Subcutaneous abdominal adipose tissue (tissue), 5 donors: ENCODE data around the gene KCNMA1.
A peak's percentile ranks its signal among the peaks of the same experiment; 100 is the strongest.

Source experiments
- H3K27ac ChIP-seq: one replicate; pipeline ENCODE4 v1.7.0; 2013; ENCODE audit warnings: low read depth, mild to moderate bottlenecking, inconsistent platforms, low read length, moderate library complexity
- H3K27me3 ChIP-seq, 5 donors: one replicate each; pipeline ENCODE4 v1.7.0; 2013; ENCODE audit warnings: low read length in 5 of 5, inconsistent platforms in 1 of 5; ENCODE audit not compliant: control insufficient read depth in 5 of 5, insufficient read depth in 4 of 5
- H3K36me3 ChIP-seq, 5 donors: one replicate each; pipeline ENCODE4 v1.7.0; 2013; ENCODE audit warnings: low read length in 5 of 5; ENCODE audit not compliant: control insufficient read depth in 5 of 5, insufficient read depth in 5 of 5
- H3K4me1 ChIP-seq, 5 donors: one replicate each; pipeline ENCODE4 v1.7.0; 2013; ENCODE audit warnings: low read length in 5 of 5, mild to moderate bottlenecking in 3 of 5, moderate library complexity in 1 of 5; ENCODE audit not compliant: control insufficient read depth in 5 of 5, insufficient read depth in 5 of 5
- H3K4me3 ChIP-seq, 5 donors: one replicate each; pipeline ENCODE4 v1.7.0; 2013; ENCODE audit warnings: low read length in 5 of 5, low read depth in 1 of 5
- H3K9ac ChIP-seq, 5 donors: one replicate each; pipeline ENCODE4 v1.7.0; 2013; ENCODE audit warnings: low read length in 5 of 5, mild to moderate bottlenecking in 4 of 5, moderate library complexity in 3 of 5
- H3K9me3 ChIP-seq, 5 donors: one replicate each; pipeline ENCODE4 v1.7.0; 2013; ENCODE audit warnings: low read length in 5 of 5; ENCODE audit not compliant: control insufficient read depth in 5 of 5
- donor health status: healthy.
- donor health status: healthy.
- donor health status: healthy.
- donor health status: healthy.
- donor health status: healthy.

KCNMA1 gene

DNA sequence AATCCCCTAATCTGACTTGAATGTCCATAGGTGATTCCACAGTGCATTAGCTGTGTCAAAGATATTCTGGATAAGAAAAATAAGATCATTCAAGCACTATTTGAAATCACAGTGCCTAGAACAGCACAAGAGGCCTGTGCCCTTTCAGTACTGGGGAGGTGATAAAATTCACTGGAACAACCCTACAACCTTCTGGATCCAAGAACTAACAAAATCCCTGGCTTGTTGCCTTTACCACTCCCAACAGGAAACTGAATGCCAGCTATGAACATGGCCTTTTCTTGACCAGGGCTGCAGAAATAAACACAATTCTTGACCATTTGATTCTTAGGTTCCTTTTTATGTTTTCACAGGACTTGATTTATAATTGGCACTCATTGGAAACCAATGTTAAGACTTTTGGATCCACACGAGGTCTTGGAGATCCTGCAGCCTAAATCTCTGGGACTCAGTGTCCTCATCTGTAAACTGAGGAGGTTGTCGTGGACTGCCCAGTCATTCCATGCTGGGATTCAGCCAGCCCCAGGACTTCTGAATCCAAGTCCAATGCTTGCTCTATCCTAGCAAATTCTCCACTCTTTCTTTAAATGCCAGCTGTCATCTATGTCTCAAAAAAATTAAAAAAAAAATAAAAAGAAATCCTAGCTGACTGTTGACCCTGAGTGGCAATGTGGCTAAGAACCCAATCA is 624.7 kb downstream of the KCNMA1 start:
- H3K9ac ChIP-seq = peak overlapping the region in 2 of 5 donors; percentile 38 to 53

DNA sequence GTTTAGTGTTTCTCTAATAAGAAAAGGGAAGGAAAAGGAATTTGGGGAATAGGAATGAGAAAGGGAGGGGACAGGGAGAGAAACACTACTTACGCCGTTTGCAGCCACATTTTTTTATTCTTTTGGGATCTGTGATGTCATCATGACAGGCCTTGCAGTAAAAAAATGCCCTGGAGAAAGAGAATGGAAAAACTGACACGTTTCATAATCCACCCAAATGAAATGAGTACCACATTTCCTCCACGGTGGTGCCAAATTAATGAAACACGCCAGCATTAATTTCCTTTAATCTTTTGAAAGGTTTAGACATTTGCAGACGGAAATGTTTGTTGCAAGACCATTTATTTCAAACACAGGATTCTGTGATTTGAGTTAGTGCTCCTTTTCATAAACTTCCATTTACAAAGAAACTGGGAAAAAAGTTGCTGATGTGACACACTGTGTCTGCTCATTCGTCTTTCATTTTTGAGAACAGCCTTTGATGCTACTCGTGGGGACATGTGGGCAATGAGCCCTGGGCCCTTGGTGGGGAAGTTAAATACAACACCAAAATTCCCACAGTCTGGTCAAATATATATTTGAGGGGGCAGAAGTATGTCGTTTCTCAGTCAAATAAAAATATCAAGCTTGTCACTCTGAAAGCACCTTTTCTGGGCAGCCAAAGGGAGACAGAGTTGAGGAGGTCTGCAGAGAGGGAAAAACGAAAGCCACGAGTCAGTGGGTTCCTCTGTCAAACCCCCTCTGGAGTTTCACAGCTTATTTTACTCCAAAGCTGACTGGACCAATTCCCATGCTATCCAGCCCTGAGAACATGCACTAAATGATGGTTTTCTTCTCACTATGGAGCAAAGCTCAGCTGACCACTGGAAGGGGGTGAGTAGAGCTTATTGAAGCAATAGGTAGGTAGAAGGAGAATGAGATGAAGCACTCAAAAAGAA is 625.5 kb downstream of the KCNMA1 start:
- peak overlapping the region; percentile 71 for H3K27ac ChIP-seq
- peak overlapping the region in 3 of 5 donors; percentile 9 to 53 (median 38) for H3K9ac ChIP-seq

More for the DNA sequence above, 624.7 kb downstream of the KCNMA1 start:
- Histone ChIP-seq H3K9me3 (no peaks in the 10 kb centered on the region), H3K27ac (peak overlapping the region; percentile 71), H3K4me1 (peaks cover 4 to 25% (median 20%) of the 10 kb centered on the region in 5 donors), H3K27me3 (no peaks in the 10 kb centered on the region), H3K36me3 (no peaks in the 10 kb centered on the region), H3K4me3 (no peak overlapping the region)

DNA sequence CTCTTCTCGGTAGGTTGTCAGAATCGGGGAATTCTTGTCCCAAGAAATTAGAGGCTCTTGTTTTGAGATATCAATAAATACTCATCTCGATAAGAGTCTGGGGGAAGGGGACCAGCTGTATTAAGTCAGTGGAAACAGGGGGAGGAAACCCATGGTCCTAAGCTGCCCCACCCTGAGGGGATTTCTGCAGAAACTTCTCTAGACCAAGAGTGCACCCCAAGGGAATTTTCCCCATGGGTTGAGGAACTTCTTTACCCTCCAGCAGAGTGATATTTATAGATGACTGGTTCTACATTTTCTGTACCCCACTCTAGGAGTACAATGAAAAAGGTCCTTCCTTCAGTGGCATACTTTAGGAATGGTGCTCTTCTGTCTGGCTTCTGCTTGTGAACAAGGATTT is 627.2 kb downstream of the KCNMA1 start:
- no peak overlapping the region for H3K4me3 ChIP-seq

More for the DNA sequence above, 625.5 kb downstream of the KCNMA1 start:
- no peaks in the 10 kb centered on the region for H3K36me3 ChIP-seq
- H3K27me3 ChIP-seq = no peaks in the 10 kb centered on the region
- peak overlapping the region in 1 of 5 donors; percentile 27 for H3K4me3 ChIP-seq
- H3K4me1 ChIP-seq = peaks cover 4 to 25% (median 20%) of the 10 kb centered on the region in 5 donors
- H3K9me3 ChIP-seq = peaks cover 0 to under 1% (median 0%) of the 10 kb centered on the region in 5 donors

DNA sequence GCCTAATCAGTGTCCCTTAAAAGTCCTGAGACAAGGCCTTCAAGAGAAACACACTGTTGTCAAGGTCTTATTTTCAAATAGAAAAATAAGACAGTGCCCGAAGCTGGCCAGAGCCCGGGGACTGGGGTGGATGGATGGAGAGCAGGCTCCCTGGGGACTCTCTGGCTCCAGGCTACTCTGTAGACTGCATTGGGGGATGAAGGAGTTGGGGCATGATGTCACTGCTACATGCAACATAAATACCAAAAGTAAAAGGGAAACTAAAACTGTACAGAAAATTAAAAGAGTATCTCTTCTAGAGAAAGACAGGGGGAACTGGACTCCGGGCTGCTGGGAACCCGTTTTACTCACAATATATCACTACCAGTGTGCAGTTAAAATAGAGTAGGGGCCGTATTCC is 629.8 kb downstream of the KCNMA1 start:
- H3K4me3 ChIP-seq = no peak overlapping the region
- H3K9ac ChIP-seq = no peak overlapping the region
- no peaks in the 10 kb centered on the region for H3K36me3 ChIP-seq
- no peak overlapping the region for H3K27ac ChIP-seq
- peaks cover 0 to 2% (median 0%) of the 10 kb centered on the region in 5 donors for H3K9me3 ChIP-seq
- peaks cover 3 to 16% (median 14%) of the 10 kb centered on the region in 5 donors for H3K4me1 ChIP-seq
- H3K27me3 ChIP-seq = no peaks in the 10 kb centered on the region

More for the DNA sequence above, 627.2 kb downstream of the KCNMA1 start:
- Histone ChIP-seq H3K4me1 (peaks cover 4 to 25% (median 20%) of the 10 kb centered on the region in 5 donors), H3K9me3 (peaks cover 0 to 2% (median 0%) of the 10 kb centered on the region in 5 donors), H3K9ac (no peak overlapping the region), H3K27me3 (no peaks in the 10 kb centered on the region), H3K36me3 (no peaks in the 10 kb centered on the region), H3K27ac (no peak overlapping the region)

DNA sequence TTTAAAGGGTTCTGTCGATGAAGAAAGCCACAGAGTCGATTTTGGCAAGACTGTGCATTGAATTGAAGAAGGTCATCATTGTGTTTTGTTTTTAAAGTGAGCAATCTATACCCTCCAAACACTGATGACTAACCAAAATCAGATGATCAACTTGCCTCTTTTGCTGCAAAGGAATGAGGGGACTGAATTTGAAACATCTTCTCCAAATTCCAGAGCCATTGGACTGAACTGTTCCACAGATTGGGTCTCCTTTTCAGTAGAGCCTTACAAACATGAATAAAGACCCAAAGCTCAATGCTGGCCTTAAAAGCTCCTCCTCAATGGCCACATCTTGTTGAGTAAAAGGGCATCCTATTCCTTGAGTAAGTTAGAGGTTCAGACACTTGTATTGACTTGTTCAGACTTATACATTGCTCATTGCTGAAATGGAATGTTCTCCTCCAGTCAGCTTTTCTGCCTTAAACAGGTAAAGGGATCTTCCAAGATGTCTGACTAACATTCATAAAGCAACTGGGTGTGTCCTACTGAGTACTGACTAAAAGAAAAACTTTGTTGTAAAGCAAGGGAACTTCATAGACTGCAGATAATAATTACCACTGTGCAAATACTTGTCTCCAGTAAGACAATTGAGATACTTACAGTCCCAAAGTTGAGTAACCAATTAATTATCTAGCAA is 630.6 kb downstream of the KCNMA1 start:
- H3K36me3 ChIP-seq = no peaks in the 10 kb centered on the region
- no peak overlapping the region for H3K9ac ChIP-seq
- peaks cover 0 to 8% (median 7%) of the 10 kb centered on the region in 5 donors for H3K4me1 ChIP-seq
- peaks cover 0 to 2% (median 0%) of the 10 kb centered on the region in 5 donors for H3K9me3 ChIP-seq
- no peak overlapping the region for H3K27ac ChIP-seq
- H3K4me3 ChIP-seq = no peak overlapping the region
- no peaks in the 10 kb centered on the region for H3K27me3 ChIP-seq

DNA sequence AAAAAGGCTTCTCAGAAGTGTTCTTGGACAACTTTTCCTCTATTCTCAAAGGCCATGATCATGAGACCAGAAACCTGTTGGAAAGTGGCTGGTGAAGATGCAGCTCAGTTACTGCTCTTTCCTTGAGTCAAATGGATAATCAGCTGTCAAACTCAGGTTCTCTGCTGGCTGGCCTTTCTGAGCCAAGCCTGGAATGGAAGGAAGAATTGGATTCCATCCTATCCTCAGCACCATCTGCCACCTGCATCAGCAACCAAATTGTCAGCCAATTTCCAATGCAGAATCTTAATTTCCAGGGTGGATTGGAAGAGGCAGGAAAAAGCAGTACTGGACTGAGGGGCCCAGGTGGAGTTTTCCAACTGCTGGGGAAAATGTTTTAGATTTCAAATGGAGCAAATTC is 631.7 kb downstream of the KCNMA1 start:
- H3K9ac ChIP-seq = no peak overlapping the region
- no peaks in the 10 kb centered on the region for H3K36me3 ChIP-seq
- no peaks in the 10 kb centered on the region for H3K27me3 ChIP-seq
- peaks cover 0 to 2% (median 0%) of the 10 kb centered on the region in 5 donors for H3K9me3 ChIP-seq
- no peak overlapping the region for H3K27ac ChIP-seq
- no peak overlapping the region for H3K4me3 ChIP-seq
- H3K4me1 ChIP-seq = peaks cover 0 to 3% (median 0%) of the 10 kb centered on the region in 5 donors

DNA sequence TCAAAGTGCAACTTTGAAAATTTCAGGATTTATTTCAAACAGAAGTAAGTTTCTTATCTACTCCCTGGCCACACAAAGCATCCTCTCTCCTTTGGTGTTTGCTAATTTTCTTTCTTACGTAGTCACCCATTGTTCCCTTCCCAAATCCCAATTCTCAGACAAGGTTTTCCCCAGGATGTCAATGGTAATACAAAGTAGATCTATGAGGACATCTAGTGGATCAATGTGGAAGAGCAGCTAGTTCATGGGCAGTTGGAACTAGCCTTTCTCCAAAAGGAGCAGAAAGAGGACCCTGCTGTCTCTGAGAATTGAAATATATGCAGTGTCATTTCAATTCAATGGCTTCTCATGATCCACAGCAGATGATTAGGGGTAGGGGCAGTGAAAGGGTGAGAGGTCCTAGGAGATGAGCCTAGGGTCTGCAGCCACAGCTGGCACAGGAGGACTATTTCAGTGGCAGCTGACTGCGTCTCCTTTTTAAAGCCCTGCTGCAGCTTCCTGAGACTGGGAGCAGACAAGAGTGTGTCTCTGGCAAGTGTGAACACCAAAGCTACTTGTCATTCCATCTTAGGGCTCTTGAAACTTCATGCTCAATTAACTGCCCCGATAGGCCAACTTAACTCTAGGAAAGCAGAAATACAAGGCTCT is 632.6 kb downstream of the KCNMA1 start:
- H3K27ac ChIP-seq = no peak overlapping the region
- H3K4me1 ChIP-seq = peaks cover 0 to 3% (median 0%) of the 10 kb centered on the region in 5 donors
- H3K36me3 ChIP-seq = no peaks in the 10 kb centered on the region
- H3K4me3 ChIP-seq = no peak overlapping the region
- H3K9me3 ChIP-seq = peaks cover 0 to 2% (median 0%) of the 10 kb centered on the region in 5 donors
- no peak overlapping the region for H3K9ac ChIP-seq
- no peaks in the 10 kb centered on the region for H3K27me3 ChIP-seq

DNA sequence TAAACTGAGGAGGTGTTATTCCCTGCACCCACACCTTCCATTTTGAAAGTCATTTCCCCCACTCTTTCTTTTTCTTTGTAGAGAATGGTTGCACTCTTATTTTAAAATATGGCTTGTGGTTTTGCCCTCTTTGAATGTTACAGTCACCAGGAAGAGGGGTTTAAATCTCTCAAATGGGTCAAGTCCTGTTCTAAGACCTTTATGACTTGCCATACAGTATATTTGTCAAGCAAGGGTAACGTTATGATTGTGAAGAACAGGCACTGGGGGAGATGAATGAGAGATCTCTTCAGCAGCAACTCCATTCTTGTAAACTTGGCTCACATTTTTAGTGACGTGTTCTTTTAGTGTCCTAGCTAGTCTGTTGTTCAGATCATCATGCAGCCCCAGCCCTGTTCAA is 634.7 kb downstream of the KCNMA1 start:
- H3K27ac ChIP-seq = no peak overlapping the region
- no peak overlapping the region for H3K9ac ChIP-seq
- no peaks in the 10 kb centered on the region for H3K36me3 ChIP-seq
- no peak overlapping the region for H3K4me3 ChIP-seq
- H3K9me3 ChIP-seq = peaks cover 0 to 2% (median 0%) of the 10 kb centered on the region in 5 donors
- H3K27me3 ChIP-seq = no peaks in the 10 kb centered on the region
- H3K4me1 ChIP-seq = peaks cover 0 to 3% (median 0%) of the 10 kb centered on the region in 5 donors

DNA sequence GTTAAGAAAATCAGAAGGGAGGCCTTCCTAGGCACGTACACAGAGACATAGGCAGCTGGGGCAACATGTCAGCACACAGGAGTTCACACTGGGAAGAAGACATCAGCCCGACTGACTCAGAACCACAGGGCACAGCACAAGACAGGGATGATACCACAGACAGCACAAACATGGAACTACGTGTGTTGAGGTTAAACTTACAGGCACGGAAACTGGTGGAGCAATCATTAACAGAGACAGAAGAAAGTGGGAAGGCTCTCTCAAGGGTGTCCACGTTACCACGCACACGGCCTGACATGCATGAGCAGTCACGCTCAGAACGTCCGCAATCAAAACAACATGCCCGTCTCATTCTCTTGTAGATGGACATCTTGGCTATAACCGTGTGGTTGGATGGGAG is 636.4 kb downstream of the KCNMA1 start:
- H3K27ac ChIP-seq = no peak overlapping the region
- H3K4me3 ChIP-seq = no peak overlapping the region
- H3K9ac ChIP-seq = no peak overlapping the region
- peaks cover 0 to 3% (median 0%) of the 10 kb centered on the region in 5 donors for H3K4me1 ChIP-seq
- no peaks in the 10 kb centered on the region for H3K36me3 ChIP-seq
- no peaks in the 10 kb centered on the region for H3K9me3 ChIP-seq
- H3K27me3 ChIP-seq = no peaks in the 10 kb centered on the region
